Naive thymus-derived CD8-positive, alpha-beta T cell (primary cell): Measurements from ENCODE around the gene CCDC57. TPM values are rescaled to one million over a fixed set of nuclear protein-coding genes. Genes with fewer than 3 reads are reported as not detected.
A peak's percentile ranks its signal among the peaks of the same experiment; 100 is the strongest.

ENCODE experiments used
- ATAC-seq, 2 donors: fragments of 150-1000 bp; cut with Tn5 transposase in 1 of 2; sonication (Bioruptor Pico), chemical (Tn5 transposase) in 1 of 2; 1 replicate in 1 of 2; 2 replicates in 1 of 2; pipeline ENCODE4 v1.10.0; 2021; ENCODE audit warnings: mild to moderate bottlenecking in 2 of 2, moderate library complexity in 2 of 2
- POLR2A ChIA-PET: fragments of 350-600 bp; sonication (Branson Sonifier 250); formaldehyde crosslinking; loops from one replicate; lab custom pipeline; 2021; ENCODE audit warnings: antibody characterized with exemption; lab: Charles Lee
- DNase-seq, 10 donors: peaks; one replicate each; pipeline versions ENCODE4 v3.0.0 to v3.0.0-alpha.2; 2020 to 2022
- H3K27ac Mint-ChIP-seq, 10 donors: one replicate each; pipeline ENCODE4 v1.8.0; 2020 to 2022; ENCODE audit warnings: mild to moderate bottlenecking in 10 of 10, mixed read lengths in 10 of 10, moderate library complexity in 4 of 10, inconsistent platforms in 1 of 10
- H3K27me3 Mint-ChIP-seq, 5 donors: one replicate each; pipeline ENCODE4 v1.8.0; 2021 to 2022; ENCODE audit warnings: mixed read lengths in 5 of 5
- H3K36me3 Mint-ChIP-seq, 3 donors: one replicate each; pipeline ENCODE4 v1.8.0; 2020 to 2022; ENCODE audit warnings: mixed read lengths in 3 of 3, mild to moderate bottlenecking in 2 of 3, inconsistent platforms in 1 of 3
- H3K4me1 Mint-ChIP-seq, 4 donors: one replicate each; pipeline ENCODE4 v1.8.0; 2021 to 2022; ENCODE audit warnings: mixed read lengths in 4 of 4
- H3K4me3 Mint-ChIP-seq, 10 donors: one replicate each; pipeline ENCODE4 v1.8.0; 2020 to 2022; ENCODE audit warnings: mild to moderate bottlenecking in 10 of 10, mixed read lengths in 10 of 10, moderate library complexity in 6 of 10, inconsistent platforms in 1 of 10
- H3K9me3 Mint-ChIP-seq, 9 donors: one replicate each; pipeline ENCODE4 v1.8.0; 2020 to 2022; ENCODE audit warnings: mixed read lengths in 9 of 9, mild to moderate bottlenecking in 3 of 9, inconsistent platforms in 1 of 9, moderate library complexity in 1 of 9
- polyA plus RNA-seq, 3 donors: library from polyadenylated mRNA; unstranded; fragments of 300-500 nt; fragmentation: Illumina TruSeq; gene quantifications; one replicate each; pipeline ENCODE4 v1.2.3, GENCODE V29; 2021
- total RNA-seq, 8 experiments: library from RNA in 2 of 8; stranded (reverse) in 2 of 8; gene quantifications; one replicate each; pipeline ENCODE4 v1.2.3 and lab custom pipeline; 2021 to 2026

The CCDC57 gene
- total and polyA plus RNA-seq, 5 experiments from 2014 or later = 39.6 to 80.0 (median 53.5) TPM

GRCh38 chr17:82239401-82239925, 26.8 kb upstream of the CCDC57 start:
- Mint-ChIP-seq H3K36me3 (peaks cover 0 to 30% (median 3%) of the 10 kb centered on the region in 3 donors), H3K4me3 (peak overlapping the region in 7 of 10 donors; percentile 26 to 89 (median 55)), H3K27me3 (peaks cover 0 to 1% (median 0%) of the 10 kb centered on the region in 5 donors), H3K4me1 (peaks cover 24 to 63% (median 55%) of the 10 kb centered on the region in 4 donors), H3K9me3 (no peaks in the 10 kb centered on the region), H3K27ac (peak overlapping the region in 7 of 10 donors; percentile 14 to 93 (median 82))
- no peak for ATAC-seq
- POLR2A ChIA-PET = interaction anchor here (1.2 to 5.3 kb wide), 6 partner anchors 10 to 82 kb away, joined by 3 to 32 read pairs (median 7); partner anchors contain the start of genes CD7, CSNK1D and SLC16A3
- DNase-seq = no peak

GRCh38 chr17:82238472-82239201, 26.0 kb upstream of the CCDC57 start:
- POLR2A ChIA-PET = interaction anchor here (0.7 to 5.3 kb wide), 10 partner anchors 8 to 83 kb away, joined by 3 to 32 read pairs (median 4); partner anchors contain the start of genes CD7, CSNK1D and SLC16A3
- peak overlapping the region; percentile 68 to 93 (median 86) for H3K27ac Mint-ChIP-seq
- H3K27me3 Mint-ChIP-seq = peaks cover 0 to 1% (median 0%) of the 10 kb centered on the region in 5 donors
- peaks cover 0 to 21% (median 0%) of the 10 kb centered on the region in 3 donors for H3K36me3 Mint-ChIP-seq
- ATAC-seq = peak; percentile 60 to 70
- peak overlapping the region; percentile 74 to 89 (median 84) for H3K4me3 Mint-ChIP-seq
- peak in 8 of 10 donors; percentile 24 to 79 (median 58) for DNase-seq
- H3K4me1 Mint-ChIP-seq = peaks cover 17 to 58% (median 48%) of the 10 kb centered on the region in 4 donors
- no peaks in the 10 kb centered on the region for H3K9me3 Mint-ChIP-seq

GRCh38 chr17:82237746-82238471, 25.3 kb upstream of the CCDC57 start:
- peak overlapping the region in 8 of 10 donors; percentile 29 to 96 (median 72) for H3K27ac Mint-ChIP-seq

GRCh38 chr17:82237083-82237745, 24.6 kb upstream of the CCDC57 start:
- Mint-ChIP-seq H3K36me3 (peaks cover 0 to 7% (median 0%) of the 10 kb centered on the region in 3 donors), H3K27me3 (peaks cover 0 to 1% (median 0%) of the 10 kb centered on the region in 5 donors), H3K9me3 (no peaks in the 10 kb centered on the region), H3K4me3 (peak overlapping the region in 1 of 10 donors; percentile 14), H3K4me1 (peaks cover 18 to 57% (median 45%) of the 10 kb centered on the region in 4 donors), H3K27ac (peak overlapping the region in 5 of 10 donors; percentile 53 to 96 (median 75))
- peak in 1 of 10 donors; percentile 65 for DNase-seq
- no peak for ATAC-seq
- POLR2A ChIA-PET = interaction anchor here (1.3 to 5.3 kb wide), 5 partner anchors 8 to 85 kb away, joined by 3 to 32 read pairs (median 9); partner anchors contain the start of gene SLC16A3

More at GRCh38 chr17:82237746-82238471, 25.3 kb upstream of the CCDC57 start:
- POLR2A ChIA-PET = interaction anchor here (0.7 to 5.3 kb wide), 8 partner anchors 9 to 79 kb away, joined by 3 to 32 read pairs (median 6); partner anchors contain the start of genes CD7 and SLC16A3
- ATAC-seq (peak in 1 of 2 donors; percentile 2), DNase-seq (no peak)
- H3K4me3 Mint-ChIP-seq = peak overlapping the region in 9 of 10 donors; percentile 74 to 89 (median 84)
- H3K9me3 Mint-ChIP-seq = no peaks in the 10 kb centered on the region
- H3K36me3 Mint-ChIP-seq = peaks cover 0 to 14% (median 0%) of the 10 kb centered on the region in 3 donors
- H3K27me3 Mint-ChIP-seq = peaks cover 0 to 1% (median 0%) of the 10 kb centered on the region in 5 donors
- peaks cover 20 to 61% (median 50%) of the 10 kb centered on the region in 4 donors for H3K4me1 Mint-ChIP-seq

GRCh38 chr17:82236142-82236971, 23.7 kb upstream of the CCDC57 start:
- DNase-seq = peak; percentile 50 to 81 (median 69)
- H3K4me3 Mint-ChIP-seq = peak overlapping the region in 1 of 10 donors; percentile 29
- no peaks in the 10 kb centered on the region for H3K9me3 Mint-ChIP-seq
- ATAC-seq = peak; percentile 38 to 46
- POLR2A ChIA-PET = interaction anchor here (1.0 to 5.3 kb wide), 8 partner anchors 31 to 86 kb away, joined by 3 to 32 read pairs (median 8); partner anchors contain the start of gene CD7
- H3K36me3 Mint-ChIP-seq = peaks cover 0 to 3% (median 0%) of the 10 kb centered on the region in 3 donors
- peaks cover 0 to 1% (median 0%) of the 10 kb centered on the region in 5 donors for H3K27me3 Mint-ChIP-seq
- peak overlapping the region in 5 of 10 donors; percentile 15 to 77 (median 53) for H3K27ac Mint-ChIP-seq
- H3K4me1 Mint-ChIP-seq = peaks cover 15 to 52% (median 40%) of the 10 kb centered on the region in 4 donors

GRCh38 chr17:82235775-82236141, 23.1 kb upstream of the CCDC57 start:
- peaks cover 14 to 46% (median 35%) of the 10 kb centered on the region in 4 donors for H3K4me1 Mint-ChIP-seq
- POLR2A ChIA-PET = interaction anchor here (1.0 to 5.3 kb wide), 8 partner anchors 30 to 86 kb away, joined by 3 to 32 read pairs (median 8); partner anchors contain the start of gene CD7
- no peak for DNase-seq
- H3K4me3 Mint-ChIP-seq = no peak overlapping the region
- H3K27ac Mint-ChIP-seq = peak overlapping the region in 2 of 10 donors; percentile 7 to 15
- no peak for ATAC-seq
- peaks cover 0 to 1% (median 0%) of the 10 kb centered on the region in 5 donors for H3K27me3 Mint-ChIP-seq
- H3K36me3 Mint-ChIP-seq = peaks cover 0 to 3% (median 0%) of the 10 kb centered on the region in 3 donors
- H3K9me3 Mint-ChIP-seq = no peaks in the 10 kb centered on the region

- H3K9me3 Mint-ChIP-seq = no peaks in the 10 kb centered on the region
These were observed 22.6 kb upstream of the CCDC57 start for GRCh38 chr17:82235056-82235774.

GRCh38 chr17:82234211-82235055, 21.8 kb upstream of the CCDC57 start:
- H3K27ac Mint-ChIP-seq = peak overlapping the region in 6 of 10 donors; percentile 14 to 82 (median 47)
- ATAC-seq = no peak
- H3K4me1 Mint-ChIP-seq = peaks cover 12 to 39% (median 30%) of the 10 kb centered on the region in 4 donors
- POLR2A ChIA-PET = interaction anchor here (0.7 to 5.3 kb wide), 5 partner anchors 12 to 64 kb away, joined by 3 to 32 read pairs (median 4); no protein-coding TSS in a partner anchor
- no peaks in the 10 kb centered on the region for H3K27me3 Mint-ChIP-seq
- no peaks in the 10 kb centered on the region for H3K9me3 Mint-ChIP-seq
- no peak overlapping the region for H3K4me3 Mint-ChIP-seq
- peaks cover 0 to 3% (median 0%) of the 10 kb centered on the region in 3 donors for H3K36me3 Mint-ChIP-seq
- no peak for DNase-seq

More at GRCh38 chr17:82235056-82235774, 22.6 kb upstream of the CCDC57 start:
- DNase-seq (no peak), ATAC-seq (no peak)
- H3K27me3 Mint-ChIP-seq = peaks cover 0 to 1% (median 0%) of the 10 kb centered on the region in 5 donors
- peaks cover 0 to 3% (median 0%) of the 10 kb centered on the region in 3 donors for H3K36me3 Mint-ChIP-seq
- peak overlapping the region in 8 of 10 donors; percentile 14 to 82 (median 38) for H3K27ac Mint-ChIP-seq
- POLR2A ChIA-PET = interaction anchor here (0.7 to 5.3 kb wide), 10 partner anchors 11 to 87 kb away, joined by 3 to 32 read pairs (median 6); partner anchors contain the start of gene CD7
- H3K4me1 Mint-ChIP-seq = peaks cover 11 to 42% (median 30%) of the 10 kb centered on the region in 4 donors
- H3K4me3 Mint-ChIP-seq = no peak overlapping the region
